Measurements from ENCODE around the gene CAMK4.

Gene CAMK4

GRCh38 chr5:111224561-111225345, 569 bp downstream of the CAMK4 start:
- H3K4me1 Mint-ChIP-seq: peaks cover 38% of the 10 kb centered on the region
- peaks cover 5% of the 10 kb centered on the region for H3K36me3 Mint-ChIP-seq (ENCODE audit: low read depth)
- H3K9me3 Mint-ChIP-seq: no peaks in the 10 kb centered on the region
- H3K27ac Mint-ChIP-seq: peak overlapping the region; percentile 92
- H3K27me3 Mint-ChIP-seq: no peaks in the 10 kb centered on the region
- ATAC-seq (peak; percentile 30), DNase-seq (peak; percentile 55)
- peak overlapping the region; percentile 92 for H3K4me3 Mint-ChIP-seq

- H3K27me3 Mint-ChIP-seq: no peaks in the 10 kb centered on the region
- peaks cover 49% of the 10 kb centered on the region for H3K4me1 Mint-ChIP-seq
- H3K4me3 Mint-ChIP-seq: peak overlapping the region; percentile 92
- DNase-seq (no peak), ATAC-seq (no peak)
- peak overlapping the region; percentile 92 for H3K27ac Mint-ChIP-seq
- H3K36me3 Mint-ChIP-seq (ENCODE audit: low read depth): peaks cover 5% of the 10 kb centered on the region
- H3K9me3 Mint-ChIP-seq: no peaks in the 10 kb centered on the region
Measured at GRCh38 chr5:111225926-111226325, 1.7 kb downstream of the CAMK4 start.

GRCh38 chr5:111226556-111226955, 2.4 kb downstream of the CAMK4 start:
- Mint-ChIP-seq H3K27me3 (no peaks in the 10 kb centered on the region), H3K4me3 (peak overlapping the region; percentile 92), H3K9me3 (no peaks in the 10 kb centered on the region), H3K4me1 (peaks cover 54% of the 10 kb centered on the region), H3K36me3 (ENCODE audit: low read depth) (peaks cover 5% of the 10 kb centered on the region), H3K27ac (peak overlapping the region; percentile 92)
- ATAC-seq (no peak), DNase-seq (no peak)

- DNase-seq (no peak), ATAC-seq (peak; percentile 12)
- H3K27me3 Mint-ChIP-seq: no peaks in the 10 kb centered on the region
- peak overlapping the region; percentile 97 for H3K27ac Mint-ChIP-seq
- H3K36me3 Mint-ChIP-seq (ENCODE audit: low read depth): peaks cover 5% of the 10 kb centered on the region
- H3K4me1 Mint-ChIP-seq: peaks cover 60% of the 10 kb centered on the region
- peak overlapping the region; percentile 92 for H3K4me3 Mint-ChIP-seq
- H3K9me3 Mint-ChIP-seq: no peaks in the 10 kb centered on the region
Measured at GRCh38 chr5:111227226-111227782, 3.1 kb downstream of the CAMK4 start.

GRCh38 chr5:111227801-111228200, 3.6 kb downstream of the CAMK4 start:
- ATAC-seq (no peak), DNase-seq (no peak)
- Mint-ChIP-seq H3K27ac (peak overlapping the region; percentile 97), H3K4me3 (peak overlapping the region; percentile 92), H3K27me3 (no peaks in the 10 kb centered on the region), H3K9me3 (no peaks in the 10 kb centered on the region), H3K4me1 (peaks cover 65% of the 10 kb centered on the region), H3K36me3 (ENCODE audit: low read depth) (peaks cover 5% of the 10 kb centered on the region)

GRCh38 chr5:111228520-111229220, 4.5 kb downstream of the CAMK4 start:
- no peaks in the 10 kb centered on the region for H3K27me3 Mint-ChIP-seq
- peak overlapping the region; percentile 77 for H3K4me3 Mint-ChIP-seq
- H3K9me3 Mint-ChIP-seq: no peaks in the 10 kb centered on the region
- ATAC-seq (no peak), DNase-seq (no peak)
- peak overlapping the region; percentile 76 for H3K27ac Mint-ChIP-seq
- peaks cover 5% of the 10 kb centered on the region for H3K36me3 Mint-ChIP-seq (ENCODE audit: low read depth)
- H3K4me1 Mint-ChIP-seq: peaks cover 64% of the 10 kb centered on the region

GRCh38 chr5:111229221-111229835, 5.1 kb downstream of the CAMK4 start:
- ATAC-seq: no peak
- peak overlapping the region; percentile 76 for H3K27ac Mint-ChIP-seq
- H3K36me3 Mint-ChIP-seq (ENCODE audit: low read depth): peaks cover 5% of the 10 kb centered on the region
- no peaks in the 10 kb centered on the region for H3K9me3 Mint-ChIP-seq
- H3K27me3 Mint-ChIP-seq: no peaks in the 10 kb centered on the region
- no peak for DNase-seq
- peaks cover 70% of the 10 kb centered on the region for H3K4me1 Mint-ChIP-seq
- H3K4me3 Mint-ChIP-seq: peak overlapping the region; percentile 77

- Mint-ChIP-seq H3K27me3 (no peaks in the 10 kb centered on the region), H3K27ac (peak overlapping the region; percentile 76), H3K4me1 (peaks cover 78% of the 10 kb centered on the region), H3K36me3 (ENCODE audit: low read depth) (peaks cover 5% of the 10 kb centered on the region), H3K4me3 (peak overlapping the region; percentile 77), H3K9me3 (no peaks in the 10 kb centered on the region)
- ATAC-seq (peak; percentile 14), DNase-seq (no peak)
Measured at GRCh38 chr5:111229871-111230810, 6.0 kb downstream of the CAMK4 start.

GRCh38 chr5:111231119-111231518, 6.9 kb downstream of the CAMK4 start:
- Mint-ChIP-seq H3K4me1 (peaks cover 87% of the 10 kb centered on the region), H3K4me3 (peak overlapping the region; percentile 44), H3K27me3 (no peaks in the 10 kb centered on the region), H3K27ac (peak overlapping the region; percentile 71), H3K36me3 (ENCODE audit: low read depth) (peaks cover 5% of the 10 kb centered on the region), H3K9me3 (no peaks in the 10 kb centered on the region)
- DNase-seq (no peak), ATAC-seq (peak; percentile 57)

GRCh38 chr5:111232311-111233051, 8.3 kb downstream of the CAMK4 start:
- Mint-ChIP-seq H3K27me3 (no peaks in the 10 kb centered on the region), H3K4me3 (peak overlapping the region; percentile 35), H3K27ac (peak overlapping the region; percentile 67), H3K9me3 (no peaks in the 10 kb centered on the region), H3K36me3 (ENCODE audit: low read depth) (peaks cover 3% of the 10 kb centered on the region), H3K4me1 (peaks cover 92% of the 10 kb centered on the region)
- ATAC-seq (peak; percentile 25), DNase-seq (no peak)

GRCh38 chr5:111233052-111233374, 8.8 kb downstream of the CAMK4 start:
- H3K4me1 Mint-ChIP-seq: peaks cover 92% of the 10 kb centered on the region
- H3K27ac Mint-ChIP-seq: peak overlapping the region; percentile 67
- H3K4me3 Mint-ChIP-seq: peak overlapping the region; percentile 35
- H3K27me3 Mint-ChIP-seq: no peaks in the 10 kb centered on the region
- peak; percentile 30 for ATAC-seq
- no peaks in the 10 kb centered on the region for H3K9me3 Mint-ChIP-seq
- no peak for DNase-seq
- peaks cover 2% of the 10 kb centered on the region for H3K36me3 Mint-ChIP-seq (ENCODE audit: low read depth)

GRCh38 chr5:111234125-111234524, 9.9 kb downstream of the CAMK4 start:
- Mint-ChIP-seq H3K36me3 (ENCODE audit: low read depth) (peaks cover 2% of the 10 kb centered on the region), H3K4me1 (peaks cover 94% of the 10 kb centered on the region), H3K27ac (peak overlapping the region; percentile 72), H3K4me3 (peak overlapping the region; percentile 4), H3K9me3 (no peaks in the 10 kb centered on the region), H3K27me3 (no peaks in the 10 kb centered on the region)
- no peak for DNase-seq
- no peak for ATAC-seq

- no peak for ATAC-seq
- no peak for DNase-seq
- no peaks in the 10 kb centered on the region for H3K9me3 Mint-ChIP-seq
- H3K4me1 Mint-ChIP-seq: peaks cover 95% of the 10 kb centered on the region
- H3K27me3 Mint-ChIP-seq: no peaks in the 10 kb centered on the region
- H3K27ac Mint-ChIP-seq: peak overlapping the region; percentile 80
- H3K36me3 Mint-ChIP-seq (ENCODE audit: low read depth): no peaks in the 10 kb centered on the region
- peak overlapping the region; percentile 1 for H3K4me3 Mint-ChIP-seq
Measured at GRCh38 chr5:111235635-111236034, 11.5 kb downstream of the CAMK4 start.

Measured in activated naive CD8-positive, alpha-beta T cell treated with anti-CD3 and anti-CD28 coated beads, Interleukin-2, amount 50 U/mL, for 24 hours (primary cell).